Hematopoietic multipotent progenitor cell (in vitro differentiated cells): ENCODE data around the gene ENTPD3. TPM values are rescaled to one million over a fixed set of nuclear protein-coding genes. Genes with fewer than 3 reads are reported as not detected.
"Not testable (repeated sequence)": the region's sequence is repeated elsewhere in the genome, so short reads cannot be mapped to it uniquely, and the experiment has no call there.

Source experiments
- DNase-seq, 3 donors: peaks; one replicate each; pipeline ENCODE4 v3.0.0-alpha.2; 2011 to 2015; ENCODE audit warnings: low read depth in 2 of 3, low spot score in 2 of 3
- total RNA-seq: library from RNA; depleted of rRNA; stranded (reverse); fragments of >200 nt; gene quantifications from one replicate; pipeline ENCODE4 v1.2.3, GENCODE V29; 2012

ENTPD3 gene
- total RNA-seq, 1 donor = not detected

GRCh38 chr3:40456940-40457823 lies 70.2 kb downstream of the ENTPD3 start, which contains the start of gene RPL14:
Gene RPL14, plus strand, starts transcription at chr3:40457339. Its CDS starts 133 bp downstream, at chr3:40457472.
- peak; percentile 91 to 97 (median 95) for DNase-seq

GRCh38 chr3:40458473-40458872 lies 71.5 kb downstream of the ENTPD3 start:
- DNase-seq = no peak

- DNase-seq = not testable (repeated sequence)
Observed at GRCh38 chr3:40460481-40460880, 73.5 kb downstream of the ENTPD3 start.

- no peak for DNase-seq
Observed at GRCh38 chr3:40461161-40461560, 74.2 kb downstream of the ENTPD3 start.

- not testable (repeated sequence) for DNase-seq
Observed at GRCh38 chr3:40462838-40463237, 75.9 kb downstream of the ENTPD3 start.

GRCh38 chr3:40463579-40463978 lies 76.6 kb downstream of the ENTPD3 start:
- no peak for DNase-seq

- no peak for DNase-seq
Observed at GRCh38 chr3:40464339-40465110, 77.5 kb downstream of the ENTPD3 start.

GRCh38 chr3:40465111-40465407 lies 78.1 kb downstream of the ENTPD3 start:
- DNase-seq = no peak

- no peak for DNase-seq
Observed at GRCh38 chr3:40465456-40465855, 78.5 kb downstream of the ENTPD3 start.

GRCh38 chr3:40468018-40468417 lies 81.0 kb downstream of the ENTPD3 start:
- DNase-seq = no peak

- DNase-seq = no peak
Observed at GRCh38 chr3:40470701-40471100, 83.7 kb downstream of the ENTPD3 start.

GRCh38 chr3:40476478-40477470 lies 89.8 kb downstream of the ENTPD3 start, which contains the start of gene ZNF619:
Gene ZNF619, plus strand, starts transcription at chr3:40477122. Its CDS starts 858 bp downstream, at chr3:40477980.
- peak in 2 of 3 donors; percentile 73 to 77 for DNase-seq

- DNase-seq = no peak
Observed at GRCh38 chr3:40477666-40478065, 90.7 kb downstream of the ENTPD3 start.

Other genes starting within 250 kb of the ENTPD3 start
- gene EIF1B, start 77.5 kb upstream of the ENTPD3 start, total RNA-seq = 11.8 TPM
- gene RPL14, start 70.2 kb downstream of the ENTPD3 start, total RNA-seq = 343 TPM
- gene ZNF619, start 89.9 kb downstream of the ENTPD3 start, total RNA-seq = 8.6 TPM
- 6.5 TPM for gene ZNF620, start 118.9 kb downstream of the ENTPD3 start, total RNA-seq
- 13.5 TPM for gene ZNF621, start 137.8 kb downstream of the ENTPD3 start, total RNA-seq